Measurements from ENCODE around the gene VILL.

GRCh38 chr3:37968813-37969595, 21.6 kb upstream of the VILL start:
- TF ChIP-seq CTCF (conservative IDR thresholded peaks at IDR 0.05 in 1 of 2, IDR thresholded peaks at IDR 0.05 in 1 of 2; ENCODE audit: extremely low read depth in 1 of 2, insufficient read depth in 1 of 2, low read depth in 1 of 2, low read length in 2 of 2) (no peak), EZH2 (IDR thresholded peaks at IDR 0.05; ENCODE audit: borderline replicate concordance, low read length) (no peak)
